ENCODE measurements around the gene THRB.

The THRB gene

DNA sequence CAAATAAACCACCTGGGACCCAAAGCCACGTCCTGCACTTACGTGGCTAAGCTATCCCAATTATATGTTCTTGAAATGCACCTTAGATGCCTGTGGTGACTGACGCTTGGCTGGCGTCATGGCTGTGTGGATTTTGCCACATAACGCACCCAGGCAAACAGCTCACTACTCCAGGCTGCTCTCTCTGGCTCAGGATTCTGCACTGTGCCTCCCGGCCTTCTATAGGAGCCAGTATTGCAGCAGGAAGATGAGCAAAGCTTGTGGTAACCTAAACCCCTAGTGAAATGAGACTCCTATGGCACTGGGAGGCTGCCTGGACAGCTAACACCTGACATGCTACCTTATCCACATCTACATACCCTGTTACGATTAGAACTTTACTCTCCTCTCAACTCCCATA is 179.3 kb downstream of the THRB start:
- TF ChIP-seq, protein P1, sequence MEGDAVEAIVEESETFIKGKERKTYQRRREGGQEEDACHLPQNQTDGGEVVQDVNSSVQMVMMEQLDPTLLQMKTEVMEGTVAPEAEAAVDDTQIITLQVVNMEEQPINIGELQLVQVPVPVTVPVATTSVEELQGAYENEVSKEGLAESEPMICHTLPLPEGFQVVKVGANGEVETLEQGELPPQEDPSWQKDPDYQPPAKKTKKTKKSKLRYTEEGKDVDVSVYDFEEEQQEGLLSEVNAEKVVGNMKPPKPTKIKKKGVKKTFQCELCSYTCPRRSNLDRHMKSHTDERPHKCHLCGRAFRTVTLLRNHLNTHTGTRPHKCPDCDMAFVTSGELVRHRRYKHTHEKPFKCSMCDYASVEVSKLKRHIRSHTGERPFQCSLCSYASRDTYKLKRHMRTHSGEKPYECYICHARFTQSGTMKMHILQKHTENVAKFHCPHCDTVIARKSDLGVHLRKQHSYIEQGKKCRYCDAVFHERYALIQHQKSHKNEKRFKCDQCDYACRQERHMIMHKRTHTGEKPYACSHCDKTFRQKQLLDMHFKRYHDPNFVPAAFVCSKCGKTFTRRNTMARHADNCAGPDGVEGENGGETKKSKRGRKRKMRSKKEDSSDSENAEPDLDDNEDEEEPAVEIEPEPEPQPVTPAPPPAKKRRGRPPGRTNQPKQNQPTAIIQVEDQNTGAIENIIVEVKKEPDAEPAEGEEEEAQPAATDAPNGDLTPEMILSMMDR (IDR thresholded peaks at IDR 0.05; ENCODE audit: control extremely low read depth, extremely low read depth, low read depth, missing control alignments) = no peak
- ChIA-PET POLR2A (no interaction called here), CTCF (interaction anchor here (1.0 to 1.6 kb wide), 3 partner anchors 8 to 45 kb away, joined by 3 read pairs; no protein-coding TSS in a partner anchor)
- DNase-seq (ENCODE audit: extremely low spot score) = no peak

- CTCF ChIA-PET = no interaction called here
- TF ChIP-seq, protein P1 (IDR thresholded peaks at IDR 0.05; ENCODE audit: control extremely low read depth, extremely low read depth, low read depth, missing control alignments) = no peak
- DNase-seq (ENCODE audit: extremely low spot score) = no peak
- POLR2A ChIA-PET = no interaction called here
Measured at GRCh38 chr3:24311881-24312280, 182.8 kb downstream of the THRB start.

GRCh38 chr3:24310887-24311286 is 183.8 kb downstream of the THRB start:
- DNase-seq (ENCODE audit: extremely low spot score) = no peak
- ChIA-PET CTCF (interaction anchor here (1.0 kb wide), 1 partner anchor 12 kb away, joined by 3 read pairs; no protein-coding TSS in a partner anchor), POLR2A (no interaction called here)
- TF ChIP-seq, protein P1 (IDR thresholded peaks at IDR 0.05; ENCODE audit: control extremely low read depth, extremely low read depth, low read depth, missing control alignments) = no peak

GRCh38 chr3:24306518-24306917 is 188.1 kb downstream of the THRB start:
- CTCF ChIA-PET = interaction anchor here (1.0 to 2.1 kb wide), 2 partner anchors 9 to 10 kb away, joined by 3 to 4 read pairs; no protein-coding TSS in a partner anchor
- TF ChIP-seq, protein P1 (IDR thresholded peaks at IDR 0.05; ENCODE audit: control extremely low read depth, extremely low read depth, low read depth, missing control alignments) = no peak
- DNase-seq (ENCODE audit: extremely low spot score) = no peak
- POLR2A ChIA-PET = no interaction called here

DNA sequence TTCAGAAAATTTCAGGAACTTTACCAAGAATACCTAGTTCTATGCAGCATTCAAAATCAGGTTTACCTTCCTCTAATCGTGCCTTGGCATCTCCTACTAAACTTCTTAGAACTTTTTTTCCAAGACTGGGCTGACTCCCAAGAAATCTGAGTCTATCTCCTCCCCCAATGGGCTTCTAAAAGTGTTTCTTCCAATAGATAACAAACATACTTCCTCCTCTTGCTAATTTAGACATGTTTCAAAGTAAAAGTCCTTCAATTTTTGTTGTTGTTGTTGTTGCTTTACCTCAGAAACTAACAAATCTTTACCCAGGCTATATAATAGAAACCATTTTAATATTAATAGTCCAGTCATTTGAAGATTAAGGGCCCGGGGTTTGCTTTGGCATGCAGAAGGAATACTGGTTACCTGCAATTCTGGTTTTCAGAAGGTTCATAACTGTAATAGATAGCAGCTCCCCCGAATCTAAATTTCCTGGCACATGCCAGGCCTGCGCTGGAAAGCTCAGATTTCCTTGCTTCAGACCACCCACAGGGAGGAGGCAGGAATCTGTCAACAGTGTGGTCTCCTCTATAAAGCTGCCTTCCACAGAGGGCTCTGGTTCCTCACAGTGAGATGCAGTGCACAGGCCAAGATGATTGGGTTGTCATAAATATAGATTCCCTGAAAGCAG is 188.7 kb downstream of the THRB start:
- POLR2A ChIA-PET = no interaction called here
- CTCF ChIA-PET = interaction anchor here (1.0 to 2.1 kb wide), 2 partner anchors 10 to 26 kb away, joined by 4 to 5 read pairs; no protein-coding TSS in a partner anchor
- TF ChIP-seq, protein P1 (IDR thresholded peaks at IDR 0.05; ENCODE audit: control extremely low read depth, extremely low read depth, low read depth, missing control alignments) = no peak
- no peak for DNase-seq (ENCODE audit: extremely low spot score)

GRCh38 chr3:24303057-24303754 is 191.4 kb downstream of the THRB start:
- TF ChIP-seq, protein P1 (IDR thresholded peaks at IDR 0.05; ENCODE audit: control extremely low read depth, extremely low read depth, low read depth, missing control alignments) = no peak
- DNase-seq (ENCODE audit: extremely low spot score) = no peak
- ChIA-PET POLR2A (no interaction called here), CTCF (no interaction called here)
